GM23338 (cell line): ENCODE measurements around the gene PARVB. TPM values are rescaled to one million over a fixed set of nuclear protein-coding genes. Genes with fewer than 3 reads are reported as not detected.

Source experiments
- ATAC-seq: fragments of 200-7000 bp; cut with Tn5 transposase; 3 replicates; pipeline ENCODE4 v1.9.1; 2020
- DNase-seq: peaks from one replicate; pipeline ENCODE4 v3.0.0-alpha.2; 2015; ENCODE audit warnings: low spot score
- H2AFZ ChIP-seq: fragments of 200-600 bp; sonication (generic); 2 replicates; pipeline ENCODE4 v1.8.0; 2016; ENCODE audit warnings: antibody characterized with exemption, mild to moderate bottlenecking, moderate library complexity
- H3F3A ChIP-seq: fragments of 200-600 bp; sonication (generic); replicated peaks from 2 replicates; pipeline ENCODE4 v1.8.0; 2017; ENCODE audit warnings: antibody characterized with exemption, mixed run types, low read depth
- H3K27ac ChIP-seq: fragments of 200-600 bp; sonication (generic); 2 replicates; pipeline ENCODE4 v1.6.1; 2016; ENCODE audit warnings: low read depth
- H3K27me3 ChIP-seq: fragments of 200-600 bp; sonication (generic); 2 replicates; pipeline ENCODE4 v1.8.0; 2016; ENCODE audit warnings: mild to moderate bottlenecking, mixed run types, moderate library complexity; ENCODE audit not compliant: insufficient read depth
- H3K36me3 ChIP-seq: fragments of 200-600 bp; sonication (generic); 2 replicates; pipeline ENCODE4 v1.8.0; 2016; ENCODE audit warnings: mild to moderate bottlenecking; ENCODE audit not compliant: insufficient read depth
- H3K4me1 ChIP-seq: fragments of 200-600 bp; sonication (generic); 2 replicates; pipeline ENCODE4 v1.8.0; 2016; ENCODE audit warnings: mild to moderate bottlenecking, moderate library complexity; ENCODE audit not compliant: insufficient read depth
- H3K4me2 ChIP-seq: fragments of 200-600 bp; sonication (generic); 2 replicates; pipeline ENCODE4 v1.7.1; 2017; ENCODE audit warnings: mixed run types
- H3K4me3 ChIP-seq: fragments of 200-600 bp; sonication (generic); 2 replicates; pipeline ENCODE4 v1.6.1; 2016; ENCODE audit warnings: mixed run types
- H3K79me2 ChIP-seq: fragments of 200-600 bp; sonication (generic); replicated peaks from 2 replicates; pipeline ENCODE4 v1.8.0; 2017; ENCODE audit warnings: mild to moderate bottlenecking; ENCODE audit not compliant: insufficient read depth
- H3K9me2 ChIP-seq: fragments of 200-600 bp; sonication (generic); 2 replicates; pipeline ENCODE4 v1.8.0; 2017; ENCODE audit not compliant: insufficient read depth
- H4K20me1 ChIP-seq: fragments of 200-600 bp; sonication (generic); replicated peaks from 2 replicates; pipeline ENCODE4 v1.8.0; 2017; ENCODE audit warnings: mild to moderate bottlenecking; ENCODE audit not compliant: insufficient read depth
- H3K27ac Mint-ChIP-seq: 2 replicates; pipeline ENCODE4 v1.8.0; 2020; ENCODE audit warnings: inconsistent platforms, mild to moderate bottlenecking, moderate library complexity, mixed read lengths
- H3K27me3 Mint-ChIP-seq: 3 replicates; pipeline ENCODE4 v1.8.0; 2022; ENCODE audit warnings: low read depth, mild to moderate bottlenecking, moderate library complexity, mixed read lengths, inconsistent platforms; ENCODE audit not compliant: insufficient read depth, poor library complexity
- H3K36me3 Mint-ChIP-seq: 3 replicates; pipeline ENCODE4 v1.8.0; 2021; ENCODE audit warnings: low read depth, mild to moderate bottlenecking, inconsistent platforms, moderate library complexity, mixed read lengths
- H3K4me1 Mint-ChIP-seq: 3 replicates; pipeline ENCODE4 v1.8.0; 2020; ENCODE audit warnings: mild to moderate bottlenecking, inconsistent platforms, mixed read lengths
- H3K4me3 Mint-ChIP-seq: 3 replicates; pipeline ENCODE4 v1.8.0; 2021; ENCODE audit warnings: moderate library complexity, mild to moderate bottlenecking, inconsistent platforms, mixed read lengths
- H3K9me3 Mint-ChIP-seq: 3 replicates; pipeline ENCODE4 v1.8.0; 2020; ENCODE audit warnings: moderate library complexity, mild to moderate bottlenecking, inconsistent platforms, mixed read lengths
- CREB1 ChIP-seq: fragments of 250-450 bp; sonication (Bioruptor Pico); IDR thresholded peaks from 2 replicates; pipeline ENCODE4 v1.5.0; 2020; ENCODE audit warnings: low read depth, mild to moderate bottlenecking, moderate library complexity
- ETS1 ChIP-seq: IDR thresholded peaks from 2 replicates; pipeline ENCODE4 v1.6.1; 2016; ENCODE audit warnings: antibody characterized with exemption
- EZH2 ChIP-seq: fragments of 200-600 bp; sonication (generic); IDR thresholded peaks from one replicate; pipeline ENCODE4 v1.8.0; 2017; ENCODE audit warnings: antibody characterized with exemption, mild to moderate bottlenecking, low read depth; ENCODE audit not compliant: unreplicated experiment
- EZH2phosphoT487 ChIP-seq: fragments of 200-600 bp; sonication (generic); IDR thresholded peaks from one replicate; pipeline ENCODE4 v1.8.1; 2018; ENCODE audit warnings: antibody characterized with exemption; ENCODE audit not compliant: unreplicated experiment
- NANOG ChIP-seq: IDR thresholded peaks from 2 replicates; pipeline ENCODE4 v1.6.1; 2016; ENCODE audit warnings: antibody characterized with exemption, borderline replicate concordance
- REST ChIP-seq: IDR thresholded peaks from one replicate; pipeline ENCODE4 v1.6.1; 2018; ENCODE audit warnings: antibody characterized with exemption; ENCODE audit not compliant: unreplicated experiment
- STAT1 ChIP-seq: IDR thresholded peaks from one replicate; pipeline ENCODE4 v1.6.1; 2016; ENCODE audit warnings: antibody characterized with exemption; ENCODE audit not compliant: unreplicated experiment
- ZNF331 ChIP-seq: fragments of 250-450 bp; sonication (Bioruptor Pico); IDR thresholded peaks from 2 replicates; pipeline ENCODE4 v1.5.0; 2020; ENCODE audit warnings: low read depth, mild to moderate bottlenecking, moderate library complexity
- ZNF462 ChIP-seq: fragments of 250-450 bp; sonication (Bioruptor Pico); IDR thresholded peaks from 2 replicates; pipeline ENCODE4 v1.5.0; 2020; ENCODE audit warnings: mild to moderate bottlenecking, moderate library complexity
- polyA plus RNA-seq: library from polyadenylated mRNA; unstranded; fragments of >200 nt; fragmentation: Nextera tagmentation; extraction: Ambion mirVana; gene quantifications from 2 replicates; pipeline ENCODE4 v1.2.1, GENCODE V29; 2016
- total RNA-seq: library from RNA; depleted of rRNA; stranded (reverse); fragments of >200 nt; shearing (Covaris generic); gene quantifications from 2 replicates; pipeline ENCODE4 v1.2.3, GENCODE V29; 2014

PARVB gene
- total and polyA plus RNA-seq, 2 experiments from 2014 or later = 4.3 to 7.7 TPM

- H3K4me1 ChIP-seq = peaks cover 12% of the 10 kb centered on the region
- no peak overlapping the region for H3K27ac ChIP-seq
- H2AFZ ChIP-seq = no peak overlapping the region
- no peaks in the 10 kb centered on the region for H4K20me1 ChIP-seq
- no peak overlapping the region for H3K4me2 ChIP-seq
- H3K4me1 Mint-ChIP-seq = peaks cover 39% of the 10 kb centered on the region
- no peak overlapping the region for H3K4me3 ChIP-seq
- no peaks in the 10 kb centered on the region for H3K9me2 ChIP-seq
- DNase-seq (no peak), ATAC-seq (no peak)
- TF ChIP-seq STAT1 = no peak
- no peak for TF ChIP-seq ZNF331 (CRISPR knock-in tag)
- TF ChIP-seq ETS1 = no peak
- no peak for TF ChIP-seq EZH2
- peaks cover 2% of the 10 kb centered on the region; the same call in 2 of the 3 replicates for H3K36me3 Mint-ChIP-seq
- H3K27me3 ChIP-seq = no peaks in the 10 kb centered on the region
- no peak overlapping the region for H3K27ac Mint-ChIP-seq
- no peaks in the 10 kb centered on the region for H3K79me2 ChIP-seq
- no peaks in the 10 kb centered on the region for H3K36me3 ChIP-seq
- no peaks in the 10 kb centered on the region for H3K9me3 Mint-ChIP-seq
- H3F3A ChIP-seq = no peaks in the 10 kb centered on the region
- no peak overlapping the region for H3K4me3 Mint-ChIP-seq
- peaks cover 10% of the 10 kb centered on the region for H3K27me3 Mint-ChIP-seq
Measured at GRCh38 chr22:44159811-44160210, 135.7 kb downstream of the PARVB start.

GRCh38 chr22:44160421-44160820 lies 136.3 kb downstream of the PARVB start:
- H3K4me1 Mint-ChIP-seq = peaks cover 39% of the 10 kb centered on the region
- no peaks in the 10 kb centered on the region for H3F3A ChIP-seq
- no peak overlapping the region for H3K4me2 ChIP-seq
- peaks cover 2% of the 10 kb centered on the region; the same call in 2 of the 3 replicates for H3K36me3 Mint-ChIP-seq
- H3K27ac ChIP-seq = no peak overlapping the region
- no peaks in the 10 kb centered on the region for H3K27me3 ChIP-seq
- no peaks in the 10 kb centered on the region for H3K9me2 ChIP-seq
- DNase-seq = no peak
- ATAC-seq = no peak
- no peaks in the 10 kb centered on the region for H3K36me3 ChIP-seq
- no peaks in the 10 kb centered on the region for H3K9me3 Mint-ChIP-seq
- no peak overlapping the region for H2AFZ ChIP-seq
- peaks cover 12% of the 10 kb centered on the region for H3K4me1 ChIP-seq
- no peaks in the 10 kb centered on the region for H3K79me2 ChIP-seq
- no peaks in the 10 kb centered on the region for H4K20me1 ChIP-seq
- H3K27ac Mint-ChIP-seq = no peak overlapping the region
- H3K4me3 ChIP-seq = no peak overlapping the region
- peaks cover 10% of the 10 kb centered on the region for H3K27me3 Mint-ChIP-seq
- H3K4me3 Mint-ChIP-seq = no peak overlapping the region
- TF ChIP-seq CREB1 (CRISPR knock-in tag) = no peak
- TF ChIP-seq ZNF462 = no peak
- no peak for TF ChIP-seq EZH2phosphoT487
- TF ChIP-seq ZNF331 (CRISPR knock-in tag) = no peak
- TF ChIP-seq REST = no peak
- TF ChIP-seq ETS1 = no peak
- TF ChIP-seq EZH2 = no peak
- TF ChIP-seq STAT1 = no peak
- no peak for TF ChIP-seq NANOG
